HT1080 (cell line): ENCODE data around the gene SEMA6B. TPM values are rescaled to one million over a fixed set of nuclear protein-coding genes. Genes with fewer than 3 reads are reported as not detected.
"Not testable (repeated sequence)": the region's sequence is repeated elsewhere in the genome, so short reads cannot be mapped to it uniquely, and the experiment has no call there.

Source experiments
- DNase-seq: peaks from one replicate; pipeline ENCODE4 v3.0.0-alpha.2; 2015; ENCODE audit warnings: low read depth
- total RNA-seq: library from RNA; depleted of rRNA; stranded (reverse); fragments of >200 nt; shearing (Covaris generic); gene quantifications from 2 replicates; pipeline ENCODE4 v1.2.3, GENCODE V29; 2014

The SEMA6B gene
- total RNA-seq, 1 experiment from 2014 or later = 13.9 TPM

- DNase-seq = peak; percentile 87
Observed at GRCh38 chr19:4575267-4576015, 16.0 kb upstream of the SEMA6B start.

GRCh38 chr19:4573682-4574081 lies 14.2 kb upstream of the SEMA6B start:
- DNase-seq = no peak

- DNase-seq = no peak
Observed at GRCh38 chr19:4571305-4571917, 11.9 kb upstream of the SEMA6B start.

DNA sequence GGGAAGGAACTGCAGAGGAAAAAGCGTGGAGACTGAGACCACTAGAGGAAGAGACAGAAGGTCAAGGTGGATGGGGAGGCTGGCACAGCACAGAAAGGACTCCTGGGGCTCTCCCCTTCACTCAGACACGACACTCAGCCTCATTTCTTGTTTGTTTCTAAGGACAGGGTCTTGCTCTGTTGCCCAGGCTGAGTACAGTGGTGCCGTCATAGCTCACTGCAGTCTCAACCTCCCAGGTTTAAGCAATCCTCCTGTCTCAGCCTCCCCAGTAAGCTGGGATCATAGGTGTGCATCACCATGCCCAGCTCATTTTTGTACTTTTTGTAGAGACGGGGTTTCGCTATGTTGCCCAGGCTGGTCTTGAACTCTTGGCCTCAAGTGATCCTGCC lies 11.4 kb upstream of the SEMA6B start:
- DNase-seq = no peak

DNA sequence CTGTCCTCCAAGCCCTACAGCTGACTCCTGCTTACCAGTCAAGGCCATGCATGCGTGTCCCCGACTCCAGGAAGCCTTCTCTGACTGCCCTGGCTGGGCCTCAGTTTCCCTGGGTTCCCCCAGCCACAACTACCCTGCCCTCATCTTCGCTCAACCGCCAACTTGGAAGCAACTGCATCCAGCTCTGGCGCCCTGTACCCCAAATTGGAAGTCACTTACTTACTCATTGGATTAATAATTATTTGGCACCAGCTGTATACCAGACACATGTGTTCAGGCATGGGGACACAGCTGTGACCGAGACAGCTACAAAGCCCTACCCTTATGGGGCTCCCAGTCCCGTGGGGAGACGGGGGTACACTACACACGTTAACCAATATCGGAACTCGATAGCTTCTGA lies 10.9 kb upstream of the SEMA6B start:
- no peak for DNase-seq

DNA sequence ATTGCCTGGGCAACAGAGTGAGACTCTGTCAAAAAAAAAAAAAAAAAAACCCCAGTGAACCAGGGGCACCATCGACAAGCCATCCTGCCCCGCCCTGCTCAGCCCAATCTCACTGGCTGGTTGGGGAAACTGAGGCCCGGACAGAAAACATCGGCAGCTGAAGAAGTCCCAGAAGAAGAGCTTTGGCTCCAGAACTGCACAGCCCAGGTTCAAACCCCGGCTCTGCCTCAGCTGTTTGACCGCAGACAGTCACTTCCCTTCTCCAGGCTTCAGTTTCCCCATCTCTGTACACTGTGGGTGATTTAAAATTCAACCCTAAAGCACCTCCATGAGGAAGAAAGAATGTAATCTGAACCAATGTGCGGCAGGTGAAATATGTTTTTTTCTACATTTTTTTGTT lies 9.4 kb upstream of the SEMA6B start:
- DNase-seq = no peak

DNA sequence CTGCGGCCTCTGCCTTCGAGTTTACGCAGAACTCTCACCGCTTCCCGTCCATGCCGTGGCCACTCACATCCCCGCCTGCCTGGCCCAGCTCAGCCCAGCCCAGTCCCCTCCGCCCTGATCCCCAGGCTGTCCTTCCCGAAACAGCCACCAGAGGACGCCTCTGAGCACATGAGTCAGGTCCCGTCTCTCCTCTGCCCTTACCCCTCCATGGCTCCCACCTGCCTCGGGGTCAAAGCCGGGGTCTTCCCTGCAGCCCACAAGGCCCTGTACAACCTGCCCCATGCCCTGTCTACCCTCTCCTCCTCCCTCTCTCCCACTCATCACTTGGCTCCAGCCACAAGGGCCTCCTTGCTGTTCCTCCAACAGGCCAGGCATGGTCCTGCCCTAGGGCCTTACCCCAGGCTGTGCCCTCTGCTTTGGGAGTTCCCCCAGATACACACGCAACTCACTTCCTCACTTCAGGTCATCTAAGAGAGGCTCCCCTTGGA lies 8.1 kb upstream of the SEMA6B start:
- peak; percentile 51 for DNase-seq

DNA sequence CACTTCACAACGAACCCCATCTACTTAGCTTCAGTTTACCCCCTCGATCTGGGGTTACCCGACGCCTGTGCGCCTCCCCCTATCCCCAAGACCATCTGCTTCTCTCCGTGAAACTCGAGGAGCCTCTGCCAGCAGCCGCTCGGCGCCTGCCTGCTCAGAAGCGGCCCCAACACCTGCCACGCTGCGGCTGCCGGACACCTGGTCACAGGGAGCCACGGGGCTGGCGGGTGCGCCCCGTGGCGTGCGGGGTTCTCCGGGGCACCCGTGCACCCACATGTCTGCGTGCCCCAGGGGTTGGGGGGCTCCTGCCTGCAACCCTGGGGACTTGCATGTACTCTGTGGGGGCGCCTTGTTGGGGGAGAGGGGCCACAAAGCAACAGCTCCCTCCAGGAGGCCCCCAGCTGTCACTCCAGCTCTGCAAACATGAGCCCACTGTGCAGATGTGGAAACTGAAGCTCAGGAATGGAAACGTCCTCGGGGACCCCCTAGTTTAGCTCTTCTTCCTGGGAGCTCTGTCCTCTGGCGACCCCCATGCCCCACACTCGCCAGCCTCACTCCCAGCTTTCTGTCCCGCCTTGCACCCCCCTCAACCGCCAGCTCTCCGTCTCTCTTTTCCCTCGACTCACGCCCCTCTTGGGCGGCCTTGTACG lies 7.0 kb upstream of the SEMA6B start:
- DNase-seq = no peak

DNA sequence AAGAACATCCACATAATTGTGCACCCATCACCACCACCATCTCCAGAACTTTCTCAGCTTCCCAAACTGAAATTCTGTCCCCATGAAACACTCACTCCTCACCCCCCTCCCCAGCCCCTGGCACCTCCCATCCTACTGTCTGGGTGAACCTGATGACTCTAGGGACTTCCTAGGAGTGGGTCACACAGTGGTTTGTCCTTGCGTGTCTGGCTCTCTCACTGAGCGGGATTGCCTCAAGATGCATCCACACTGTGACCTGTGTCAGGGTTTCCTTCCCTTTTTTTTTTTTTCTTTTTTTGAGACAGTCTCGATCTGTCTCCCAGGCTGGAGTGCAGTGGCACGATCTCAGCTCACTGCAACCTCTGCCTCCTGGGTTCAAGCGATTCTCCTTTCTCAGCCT lies 4.1 kb upstream of the SEMA6B start:
- DNase-seq = not testable (repeated sequence)

DNA sequence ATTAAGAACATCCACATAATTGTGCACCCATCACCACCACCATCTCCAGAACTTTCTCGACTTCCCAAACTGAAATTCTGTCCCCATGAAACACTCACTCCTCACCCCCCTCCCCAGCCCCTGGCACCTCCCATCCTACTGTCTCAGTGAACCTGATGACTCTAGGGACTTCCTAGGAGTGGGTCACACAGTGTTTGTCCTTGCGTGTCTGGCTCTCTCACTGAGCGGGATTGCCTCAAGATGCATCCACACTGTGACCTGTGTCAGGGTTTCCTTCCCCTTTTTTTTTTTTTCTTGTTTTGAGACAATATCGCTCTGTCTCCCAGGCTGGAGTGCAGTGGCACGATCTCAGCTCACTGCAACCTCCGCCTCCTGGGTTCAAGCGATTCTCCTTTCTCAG lies 2.6 kb upstream of the SEMA6B start:
- DNase-seq = not testable (repeated sequence)

DNA sequence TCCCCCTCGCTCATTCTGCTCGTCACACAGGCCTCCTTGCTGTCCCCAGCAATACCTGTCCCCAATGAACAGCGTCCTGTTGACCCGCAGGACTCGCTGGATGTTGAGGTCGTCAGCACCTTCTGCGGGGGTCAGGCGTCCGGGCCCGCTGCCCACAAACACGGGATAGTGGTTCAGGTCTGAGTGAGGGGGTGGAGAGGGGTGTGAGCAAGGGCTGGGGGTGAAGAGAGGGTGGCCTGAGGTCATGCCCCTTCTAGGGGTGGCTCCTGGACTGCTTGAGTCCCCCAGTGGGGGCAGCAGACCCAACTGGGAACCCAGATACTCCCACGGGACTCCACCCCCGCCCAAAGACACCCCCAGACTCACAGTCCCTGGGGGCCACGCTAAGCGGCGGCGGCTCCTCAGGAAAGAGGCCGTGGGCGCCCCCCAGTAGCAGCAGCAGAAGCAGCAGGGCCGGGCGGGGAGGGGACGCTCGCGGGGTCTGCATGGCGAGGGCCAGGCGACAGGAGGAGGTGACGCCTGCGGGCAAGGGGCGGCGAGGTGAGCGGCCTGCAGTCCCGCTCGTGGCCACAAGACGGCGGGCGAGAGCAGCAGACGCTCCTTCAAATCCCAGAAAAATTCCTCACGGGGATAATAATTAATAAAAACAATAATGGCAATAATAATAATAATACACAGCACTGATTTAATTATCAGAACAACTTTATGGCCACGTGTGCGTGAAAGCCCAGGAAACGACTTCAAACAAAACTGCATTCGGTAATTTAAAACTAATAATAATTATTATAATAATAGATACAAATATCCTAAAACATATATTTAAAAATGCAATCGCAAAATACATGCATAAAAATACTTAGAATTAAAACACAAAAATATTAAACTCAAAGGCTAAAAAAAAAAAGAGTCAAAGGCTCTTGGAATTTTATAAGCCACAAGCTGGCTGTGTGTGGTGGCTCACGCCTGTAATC lies 1.2 kb downstream of the SEMA6B start:
- DNase-seq = no peak

DNA sequence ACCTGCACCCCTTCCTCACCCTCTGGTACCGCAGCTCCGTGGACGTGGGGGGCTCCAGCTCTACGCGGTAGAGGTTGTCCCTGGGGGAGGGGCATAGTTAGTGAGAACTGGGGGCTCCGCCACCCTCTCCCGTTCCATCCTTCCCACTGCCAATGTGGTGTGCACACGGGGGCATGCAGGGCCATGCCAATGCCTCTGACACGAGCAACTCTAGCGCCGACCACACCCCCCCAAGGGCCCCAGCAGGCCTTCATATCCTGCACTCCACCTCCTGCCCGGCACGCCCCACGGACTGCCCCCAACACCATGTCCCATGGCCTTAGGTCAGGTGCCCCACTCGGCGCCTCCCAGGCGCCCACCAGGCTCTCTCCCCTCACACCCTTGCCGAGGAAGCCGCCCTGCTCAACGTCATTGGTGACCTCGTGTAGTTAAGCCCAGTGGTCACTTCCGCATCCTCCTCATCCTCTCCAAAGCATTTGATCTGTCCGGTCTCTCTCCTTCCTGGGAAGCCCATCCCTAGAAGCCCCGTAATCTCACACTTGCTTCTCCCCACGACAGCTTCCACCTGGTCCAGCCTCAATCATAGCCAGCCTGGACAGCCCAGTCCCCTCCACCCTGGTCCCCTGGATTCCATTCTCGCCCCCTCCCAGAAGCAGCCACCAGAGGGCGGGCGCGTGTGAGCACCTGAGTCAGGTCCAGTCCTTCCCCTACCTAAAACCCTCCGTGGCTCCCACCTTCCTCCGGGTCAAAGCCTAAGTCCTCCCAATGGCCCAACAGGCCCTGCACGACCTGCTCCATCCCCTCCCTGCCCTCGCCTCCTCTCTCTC lies 2.1 kb downstream of the SEMA6B start:
- no peak for DNase-seq

- DNase-seq = no peak
Observed at GRCh38 chr19:4556597-4557127, 2.8 kb downstream of the SEMA6B start.

DNA sequence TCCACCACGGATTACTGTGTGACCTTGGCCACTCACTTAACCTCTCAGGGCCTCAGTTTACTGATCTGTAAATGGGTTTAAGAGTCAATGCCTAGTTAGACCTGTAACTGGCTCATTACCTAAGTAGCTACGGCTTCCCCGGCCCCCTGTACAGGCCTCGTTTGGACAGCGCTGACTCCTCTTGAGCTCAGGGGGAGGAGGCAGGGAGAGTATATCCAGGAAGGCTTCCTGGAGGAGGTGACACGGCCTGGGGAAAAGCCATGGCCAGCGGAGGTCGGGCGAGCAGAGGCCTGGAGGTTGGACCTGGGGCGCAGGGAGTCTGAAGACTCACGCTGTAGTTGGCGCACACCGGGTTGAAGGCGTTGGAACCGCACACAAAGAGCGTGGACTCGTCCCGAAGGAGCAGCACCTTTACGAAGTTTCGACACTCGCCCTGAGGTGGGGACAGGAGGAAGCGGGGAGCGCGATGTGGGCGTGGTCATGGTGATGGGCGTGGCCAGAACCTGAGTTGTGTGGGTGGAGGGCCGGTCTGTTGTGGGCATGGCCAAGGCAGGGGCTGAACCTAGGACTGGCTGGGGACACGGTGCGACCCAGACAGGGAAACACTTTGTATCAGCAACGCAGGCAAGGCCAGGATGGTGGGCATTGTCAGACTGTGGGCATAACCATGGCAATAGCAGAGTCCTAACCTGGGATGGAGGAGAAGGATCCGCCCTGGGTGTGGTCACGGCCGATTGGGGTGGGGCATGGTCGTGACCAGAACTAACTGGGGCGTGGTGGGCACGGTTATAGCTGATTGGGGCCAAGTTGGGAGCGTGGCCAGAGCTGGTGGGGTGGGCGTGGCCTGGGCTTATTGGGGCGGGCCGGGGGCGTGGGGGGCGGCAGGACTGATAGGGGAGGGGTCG lies 3.6 kb downstream of the SEMA6B start:
- DNase-seq = no peak

DNA sequence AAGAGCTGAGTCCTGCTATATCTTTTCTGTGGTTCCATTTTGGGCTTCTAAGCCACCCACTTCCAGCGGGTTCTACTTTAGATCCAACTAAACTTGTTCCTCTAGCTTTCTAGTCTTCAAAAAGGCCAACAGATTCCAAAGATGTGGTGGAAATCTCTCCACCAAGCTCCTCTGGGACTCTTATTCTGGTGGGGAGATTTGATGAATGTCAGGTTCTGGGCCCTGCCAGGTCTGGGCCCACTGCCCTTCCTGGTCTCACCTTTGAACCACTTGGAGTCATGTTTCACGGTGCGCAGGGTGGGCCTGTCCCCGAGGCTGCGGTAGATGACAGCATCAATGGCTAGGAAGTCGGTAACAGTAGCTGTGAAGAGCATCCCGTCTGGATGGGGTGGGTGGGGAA lies 4.8 kb downstream of the SEMA6B start:
- no peak for DNase-seq

- no peak for DNase-seq
Observed at GRCh38 chr19:4553775-4554174, 5.7 kb downstream of the SEMA6B start.

- no peak for DNase-seq
Observed at GRCh38 chr19:4553092-4553695, 6.3 kb downstream of the SEMA6B start.

DNA sequence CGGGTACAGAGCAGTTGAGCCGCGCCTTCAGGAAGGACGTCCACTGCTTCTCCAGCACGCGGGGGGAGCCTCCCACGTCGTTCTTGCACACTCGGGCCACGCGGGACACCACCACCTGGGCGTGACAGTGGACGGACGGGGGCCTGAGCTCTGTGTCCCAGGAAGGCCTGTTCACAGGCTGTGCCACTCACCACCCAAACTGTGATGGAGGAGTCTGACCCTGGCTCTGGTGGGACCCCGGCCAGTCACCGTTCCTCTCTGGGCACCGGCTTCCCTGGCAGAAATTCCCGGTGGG lies 7.0 kb downstream of the SEMA6B start:
- no peak for DNase-seq

- no peak for DNase-seq
Observed at GRCh38 chr19:4550479-4551050, 8.9 kb downstream of the SEMA6B start.
